SIG-M5 treated with dmso at 0.1 percent for 504 hours (cell line): Measurements from ENCODE around the gene SCMH1.

Source experiments
- DNase-seq: peaks from one replicate; lab custom pipeline; 2025; ENCODE audit not compliant: unreplicated experiment; lab: John Stamatoyannopoulos, UW

Gene SCMH1

DNA sequence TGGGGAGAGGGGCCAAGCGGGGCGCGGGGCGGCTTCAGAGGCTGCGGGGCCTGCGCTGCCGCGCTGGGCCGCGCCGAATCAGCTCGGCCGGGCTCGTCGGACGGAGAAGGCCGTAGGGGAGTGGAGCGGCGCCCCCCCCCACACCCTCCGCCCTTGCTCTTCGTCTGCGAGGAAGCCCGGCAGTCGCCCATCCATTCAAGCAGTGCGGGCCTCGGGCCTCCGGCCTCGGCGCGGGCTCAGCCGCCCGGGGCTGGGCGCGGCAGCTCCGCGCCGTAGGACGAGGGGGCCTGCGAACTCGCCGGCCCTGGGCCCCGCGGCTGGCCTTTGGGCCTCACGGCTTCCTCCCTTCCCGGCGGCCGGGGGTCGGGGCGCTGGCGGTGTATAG, 262.0 kb downstream of the SCMH1 start:
- DNase-seq: no peak

DNA sequence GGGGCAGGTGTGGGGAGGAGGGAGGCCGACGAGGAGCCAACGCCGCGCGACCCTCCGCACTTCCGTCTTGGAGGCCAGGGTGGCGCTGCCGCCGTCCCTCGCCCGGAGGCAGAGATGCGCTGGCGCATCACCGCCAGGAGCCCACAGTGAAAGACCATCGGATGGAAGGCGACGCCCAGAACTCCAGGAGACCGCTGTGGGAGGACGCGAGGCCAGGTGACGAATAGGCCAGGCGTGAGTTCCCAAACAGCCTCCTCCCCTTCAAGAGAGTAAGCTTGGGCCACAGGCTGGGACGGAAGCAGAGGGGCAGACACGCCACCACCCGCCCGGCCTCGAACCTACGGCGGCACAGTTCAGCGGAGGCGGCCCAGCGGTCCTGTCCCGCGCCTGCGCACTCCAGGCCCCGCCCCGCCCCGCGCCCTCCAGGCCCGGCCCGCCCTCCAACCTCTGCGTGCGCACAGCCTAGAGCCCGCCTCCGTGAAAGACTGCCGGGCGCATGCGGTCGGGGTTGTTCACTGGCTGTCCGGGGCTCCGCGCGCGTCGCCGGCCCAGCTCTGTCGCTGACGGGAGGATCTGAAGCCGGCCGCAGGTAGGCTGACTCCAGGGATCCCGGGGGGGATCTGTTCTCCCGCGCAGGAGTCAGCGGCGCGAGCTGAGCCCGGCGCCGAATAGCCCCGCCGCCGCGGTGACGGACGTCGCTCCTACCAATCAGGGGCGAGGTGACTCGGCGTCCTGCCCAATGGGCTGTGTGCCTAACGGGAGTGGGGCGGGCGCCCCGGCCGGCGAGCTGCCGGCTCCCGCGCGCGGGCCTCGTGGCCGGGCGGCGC, 262.7 kb downstream of the SCMH1 start, which contains the start of gene CTPS1:
Gene CTPS1 (plus strand): TSS at position 456 of the 827 bp plus-strand sequence. CDS start 3,595 bp downstream, outside the sequence.
- DNase-seq: peak; percentile 78

DNA sequence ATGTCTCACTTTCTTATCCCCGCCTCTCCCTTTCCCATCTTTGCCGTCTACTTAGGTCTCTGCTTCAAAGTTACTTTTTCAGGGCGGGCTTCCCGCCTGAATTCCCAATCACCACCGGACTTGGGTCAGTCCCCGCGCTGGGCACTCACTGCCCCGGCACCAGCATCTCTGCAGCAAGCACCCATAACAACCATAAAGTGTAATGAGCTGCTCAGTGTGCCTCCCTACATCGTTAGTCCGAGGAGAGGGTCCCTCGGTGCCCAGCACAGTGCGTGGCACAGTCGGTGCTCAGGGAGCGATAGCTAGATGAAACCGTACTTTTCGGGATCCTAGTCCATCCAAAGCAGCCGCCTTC, 263.2 kb downstream of the SCMH1 start:
- no peak for DNase-seq

DNA sequence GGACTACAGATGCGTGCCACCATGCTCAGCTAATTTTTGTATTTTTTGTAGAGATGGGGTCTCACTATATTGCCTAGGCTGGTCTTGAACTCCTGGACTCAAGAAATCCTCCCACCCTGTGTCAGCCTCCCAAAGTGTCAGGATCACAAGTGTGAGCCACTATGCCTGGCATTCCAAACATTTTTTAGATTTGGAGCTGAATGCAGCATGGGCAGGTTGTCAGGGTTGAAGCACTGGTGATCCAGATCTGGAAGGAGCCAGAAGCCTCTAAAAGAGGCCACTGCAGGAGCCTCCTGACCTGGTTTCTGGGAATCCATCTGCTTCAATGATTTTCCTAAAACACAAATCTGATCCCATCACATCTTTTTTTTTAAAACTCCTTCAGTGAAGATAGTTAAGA, 264.4 kb downstream of the SCMH1 start:
- no peak for DNase-seq
